Suprapubic skin (tissue), 4 donors: Measurements from ENCODE around the gene GLIS1.

Source experiments
- EP300 ChIP-seq: sonication (generic); formaldehyde crosslinking; IDR thresholded peaks from one replicate; pipeline ENCODE4 v1.6.1; 2017; ENCODE audit warnings: antibody characterized with exemption
- POLR2AphosphoS5 ChIP-seq, 3 donors: sonication (generic); formaldehyde crosslinking; IDR thresholded peaks; one replicate each; pipeline ENCODE4 v1.6.1; 2017; ENCODE audit warnings: antibody characterized with exemption in 3 of 3
- TF ChIP-seq, protein P1 (sequence below), 2 donors: fragments of 200-600 bp in 1 of 2; fragments of 450-650 bp in 1 of 2; sonication (generic) in 1 of 2; IDR thresholded peaks; one replicate each; pipeline ENCODE4 v1.5.1; 2016 to 2019; ENCODE audit warnings: antibody characterized with exemption in 2 of 2, mild to moderate bottlenecking in 1 of 2, moderate library complexity in 1 of 2

GRCh38 chr1:53629101-53629691, 109.8 kb downstream of the GLIS1 start:
- TF ChIP-seq, protein P1, sequence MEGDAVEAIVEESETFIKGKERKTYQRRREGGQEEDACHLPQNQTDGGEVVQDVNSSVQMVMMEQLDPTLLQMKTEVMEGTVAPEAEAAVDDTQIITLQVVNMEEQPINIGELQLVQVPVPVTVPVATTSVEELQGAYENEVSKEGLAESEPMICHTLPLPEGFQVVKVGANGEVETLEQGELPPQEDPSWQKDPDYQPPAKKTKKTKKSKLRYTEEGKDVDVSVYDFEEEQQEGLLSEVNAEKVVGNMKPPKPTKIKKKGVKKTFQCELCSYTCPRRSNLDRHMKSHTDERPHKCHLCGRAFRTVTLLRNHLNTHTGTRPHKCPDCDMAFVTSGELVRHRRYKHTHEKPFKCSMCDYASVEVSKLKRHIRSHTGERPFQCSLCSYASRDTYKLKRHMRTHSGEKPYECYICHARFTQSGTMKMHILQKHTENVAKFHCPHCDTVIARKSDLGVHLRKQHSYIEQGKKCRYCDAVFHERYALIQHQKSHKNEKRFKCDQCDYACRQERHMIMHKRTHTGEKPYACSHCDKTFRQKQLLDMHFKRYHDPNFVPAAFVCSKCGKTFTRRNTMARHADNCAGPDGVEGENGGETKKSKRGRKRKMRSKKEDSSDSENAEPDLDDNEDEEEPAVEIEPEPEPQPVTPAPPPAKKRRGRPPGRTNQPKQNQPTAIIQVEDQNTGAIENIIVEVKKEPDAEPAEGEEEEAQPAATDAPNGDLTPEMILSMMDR (IDR thresholded peaks at IDR 0.05) = no peak
- TF ChIP-seq EP300 = no peak
- TF ChIP-seq POLR2AphosphoS5 (IDR thresholded peaks at IDR 0.05) = no peak
